CD14-positive monocyte (primary cell): ENCODE measurements around the gene SYNDIG1. TPM values are rescaled to one million over a fixed set of nuclear protein-coding genes. Genes with fewer than 3 reads are reported as not detected.
A peak's percentile ranks its signal among the peaks of the same experiment; 100 is the strongest.

ENCODE experiments used
- DNase-seq, 3 donors: peaks; one replicate each; pipeline ENCODE4 v3.0.0-alpha.2; 2011 to 2022
- H2AFZ ChIP-seq: 2 replicates; pipeline ENCODE4 v1.6.0; 2012; ENCODE audit warnings: mild to moderate bottlenecking, low read depth, low read length, inconsistent platforms; ENCODE audit not compliant: insufficient read depth, poor library complexity, severe bottlenecking
- H3K27ac ChIP-seq, 2 donors: 1 replicate in 1 of 2; 2 replicates in 1 of 2; pipeline ENCODE4 v1.5.1; 2012 to 2013; ENCODE audit warnings: low read length in 2 of 2, control low read depth in 1 of 2, inconsistent platforms in 1 of 2, low read depth in 1 of 2, mild to moderate bottlenecking in 1 of 2
- H3K27me3 ChIP-seq, 2 donors: one replicate each; pipeline versions ENCODE4 v1.6.0 to v1.6.1; 2011 to 2013; ENCODE audit warnings: low read length in 2 of 2; ENCODE audit not compliant: control insufficient read depth in 2 of 2, insufficient read depth in 2 of 2
- H3K36me3 ChIP-seq, 2 donors: replicated peaks in 1 of 2; 1 replicate in 1 of 2; 2 replicates in 1 of 2; pipeline versions ENCODE4 v1.5.1 to v1.6.1; 2012 to 2013; ENCODE audit warnings: low read length in 2 of 2, control low read depth in 1 of 2, inconsistent platforms in 1 of 2, mild to moderate bottlenecking in 1 of 2; ENCODE audit not compliant: insufficient read depth in 2 of 2, control insufficient read depth in 1 of 2
- H3K4me1 ChIP-seq, 2 donors: 1 replicate in 1 of 2; 2 replicates in 1 of 2; pipeline versions ENCODE4 v1.5.1 to v1.6.1; 2012 to 2013; ENCODE audit warnings: low read length in 2 of 2, control low read depth in 1 of 2, inconsistent platforms in 1 of 2, mild to moderate bottlenecking in 1 of 2, moderate library complexity in 1 of 2; ENCODE audit not compliant: insufficient read depth in 2 of 2, control insufficient read depth in 1 of 2
- H3K4me2 ChIP-seq: replicated peaks from 2 replicates; pipeline ENCODE3; 2012; ENCODE audit warnings: low read length, moderate library complexity, mild to moderate bottlenecking; ENCODE audit not compliant: poor library complexity, severe bottlenecking; ENCODE audit errors: extremely low read depth
- H3K4me3 ChIP-seq, 3 experiments: fragments of 200-600 bp in 1 of 3; sonication (generic) in 1 of 3; replicated peaks in 1 of 3; 1 replicate in 2 of 3; 2 replicates in 1 of 3; pipeline ENCODE4 v1.5.1; 2011 to 2013; ENCODE audit warnings: low read length in 3 of 3, mild to moderate bottlenecking in 3 of 3, control low read depth in 2 of 3, low read depth in 2 of 3, inconsistent platforms in 1 of 3, moderate library complexity in 1 of 3
- H3K79me2 ChIP-seq: 2 replicates; pipeline ENCODE4 v1.6.0; 2012; ENCODE audit warnings: mild to moderate bottlenecking, control low read depth, inconsistent platforms, low read length, moderate library complexity; ENCODE audit not compliant: insufficient read depth
- H3K9ac ChIP-seq: 2 replicates; pipeline ENCODE4 v1.6.0; 2017; ENCODE audit warnings: low read length, mild to moderate bottlenecking; ENCODE audit not compliant: insufficient read depth, poor library complexity, severe bottlenecking
- H3K9me3 ChIP-seq, 2 donors: replicated peaks in 1 of 2; 1 replicate in 1 of 2; 2 replicates in 1 of 2; pipeline versions ENCODE4 v1.5.1 to v1.6.1; 2012 to 2013; ENCODE audit warnings: low read length in 2 of 2, control low read depth in 1 of 2; ENCODE audit not compliant: control insufficient read depth in 1 of 2, insufficient read depth in 1 of 2
- H4K20me1 ChIP-seq: 2 replicates; pipeline ENCODE4 v1.6.0; 2012; ENCODE audit warnings: mild to moderate bottlenecking, low read length, control low read depth, moderate library complexity; ENCODE audit not compliant: insufficient read depth
- H3K27ac Mint-ChIP-seq, 7 donors: one replicate each; pipeline ENCODE4 v1.8.0; 2020; ENCODE audit warnings: mild to moderate bottlenecking in 7 of 7, mixed read lengths in 7 of 7, moderate library complexity in 6 of 7, inconsistent platforms in 2 of 7
- H3K27me3 Mint-ChIP-seq, 3 donors: one replicate each; pipeline ENCODE4 v1.8.0; 2021 to 2022; ENCODE audit warnings: low read depth in 3 of 3, mild to moderate bottlenecking in 3 of 3, mixed read lengths in 3 of 3, moderate library complexity in 3 of 3, inconsistent platforms in 1 of 3
- H3K36me3 Mint-ChIP-seq, 2 donors: one replicate each; pipeline ENCODE4 v1.8.0; 2020; ENCODE audit warnings: mixed read lengths in 2 of 2, inconsistent platforms in 1 of 2, mild to moderate bottlenecking in 1 of 2
- H3K4me1 Mint-ChIP-seq: one replicate; pipeline ENCODE4 v1.8.0; 2020; ENCODE audit warnings: mild to moderate bottlenecking, mixed read lengths
- H3K4me3 Mint-ChIP-seq, 2 donors: one replicate each; pipeline ENCODE4 v1.8.0; 2020; ENCODE audit warnings: mild to moderate bottlenecking in 2 of 2, mixed read lengths in 2 of 2, moderate library complexity in 1 of 2
- H3K9me3 Mint-ChIP-seq, 7 donors: one replicate each; pipeline ENCODE4 v1.8.0; 2020 to 2022; ENCODE audit warnings: mixed read lengths in 7 of 7, mild to moderate bottlenecking in 6 of 7, moderate library complexity in 6 of 7, inconsistent platforms in 2 of 7
- CTCF ChIP-seq: fragments of 200-600 bp; IDR thresholded peaks from one replicate; pipeline ENCODE4 v1.8.0; 2022; ENCODE audit warnings: antibody characterized with exemption, mild to moderate bottlenecking
- WGBS: methylation state at CpG from one replicate; pipeline ENCODE4 v1.1.5; 2013; ENCODE audit warnings: missing lambda C conversion rate; ENCODE audit not compliant: insufficient coverage; 5-methylcytosine and 5-hydroxymethylcytosine counted together
- intact Hi-C, 2 donors: fragments of 100-400 bp; cut with micrococcal nuclease; formaldehyde crosslinking; loops; one replicate each; pipeline versions ENCODE4 v1.15.0 to v1.15.1; 2023
- polyA plus RNA-seq, 3 donors: library from polyadenylated mRNA; depleted of rRNA in 1 of 3; unstranded in 2 of 3; stranded (reverse) in 1 of 3; fragments of 300-500 nt in 2 of 3; fragments of >200 nt in 1 of 3; fragmentation: Illumina TruSeq in 2 of 3; gene quantifications; 1 replicate in 2 of 3; 2 replicates in 1 of 3; pipeline ENCODE4 v1.2.3, GENCODE V29; 2012 to 2021

SYNDIG1 gene
- polyA plus RNA-seq, 3 donors: not detected

GRCh38 chr20:24446811-24447210, 22.6 kb upstream of the SYNDIG1 start:
- Mint-ChIP-seq H3K36me3 (no peaks in the 10 kb centered on the region), H3K27ac (no peak overlapping the region), H3K9me3 (peaks cover 0 to 2% (median 0%) of the 10 kb centered on the region in 7 donors), H3K27me3 (peaks cover 0 to 5% (median 0%) of the 10 kb centered on the region in 3 donors), H3K4me1 (no peaks in the 10 kb centered on the region), H3K4me3 (peak overlapping the region in 1 of 2 donors; percentile 21)
- no peak for TF ChIP-seq CTCF
- 91% methylated on average over 1 of the region's 2 CpGs for WGBS
- no peak overlapping the region for H3K4me3 ChIP-seq
- no peak overlapping the region for H2AFZ ChIP-seq
- H3K79me2 ChIP-seq: no peaks in the 10 kb centered on the region
- no peak overlapping the region for H3K9ac ChIP-seq
- H3K27me3 ChIP-seq: no peaks in the 10 kb centered on the region
- no peaks in the 10 kb centered on the region for H4K20me1 ChIP-seq
- no peaks in the 10 kb centered on the region for H3K9me3 ChIP-seq
- no peaks in the 10 kb centered on the region for H3K4me1 ChIP-seq
- no peak overlapping the region for H3K4me2 ChIP-seq
- no peaks in the 10 kb centered on the region for H3K36me3 ChIP-seq
- no peak for DNase-seq
- intact Hi-C loops: no loop called here
- no peak overlapping the region for H3K27ac ChIP-seq

GRCh38 chr20:24448170-24448569, 21.3 kb upstream of the SYNDIG1 start:
- no peaks in the 10 kb centered on the region for H3K36me3 Mint-ChIP-seq
- DNase-seq: no peak
- Histone ChIP-seq H3K4me3 (no peak overlapping the region), H3K9me3 (no peaks in the 10 kb centered on the region), H3K9ac (no peak overlapping the region), H3K27me3 (no peaks in the 10 kb centered on the region), H3K4me1 (no peaks in the 10 kb centered on the region), H2AFZ (no peak overlapping the region), H4K20me1 (no peaks in the 10 kb centered on the region), H3K4me2 (no peak overlapping the region), H3K27ac (no peak overlapping the region), H3K79me2 (no peaks in the 10 kb centered on the region), H3K36me3 (no peaks in the 10 kb centered on the region)
- peaks cover 0 to 5% (median 0%) of the 10 kb centered on the region in 3 donors for H3K27me3 Mint-ChIP-seq
- no peak for TF ChIP-seq CTCF
- peaks cover 0 to under 1% (median 0%) of the 10 kb centered on the region in 7 donors for H3K9me3 Mint-ChIP-seq
- no peak overlapping the region for H3K4me3 Mint-ChIP-seq
- no peaks in the 10 kb centered on the region for H3K4me1 Mint-ChIP-seq
- WGBS: 79% methylated on average over 6 of the region's 7 CpGs
- H3K27ac Mint-ChIP-seq: no peak overlapping the region
- intact Hi-C loops: no loop called here
